ENCODE measurements around the gene AJM1. TPM values are rescaled to one million over a fixed set of nuclear protein-coding genes. Genes with fewer than 3 reads are reported as not detected.

Gene AJM1
- total RNA-seq (2014; rRNA removed; shearing (Covaris generic)), result 3.0 and 4.7 TPM in 2 replicates

GRCh38 chr9:136842380-136842948 lies at the start of gene AJM1:
Gene AJM1 (plus strand): TSS chr9:136842478. CDS start chr9:136844415, 1,937 bp downstream.

GRCh38 chr9:136796238-136796774 lies 46.0 kb upstream of the AJM1 start, which contains the start of gene CCDC183:
Gene CCDC183 (plus strand): TSS chr9:136796338. CDS start chr9:136796398, 60 bp downstream.

GRCh38 chr9:136807281-136808074 lies 34.8 kb upstream of the AJM1 start, which contains the start of gene RABL6:
Gene RABL6 (plus strand): TSS chr9:136807948. CDS start chr9:136808197, 249 bp downstream.

GRCh38 chr9:136849038-136849959 lies 7.0 kb downstream of the AJM1 start, which contains the start of gene PHPT1:
Gene PHPT1 (plus strand): TSS chr9:136849409. CDS start chr9:136849431, 22 bp downstream.

GRCh38 chr9:136851941-136852663 lies 9.8 kb downstream of the AJM1 start, which contains the start of gene MAMDC4:
Gene MAMDC4 (plus strand): TSS chr9:136852346. CDS start chr9:136852417, 71 bp downstream.

GRCh38 chr9:136885950-136886578 lies 43.8 kb downstream of the AJM1 start, which contains the start of gene TRAF2:
Gene TRAF2 (plus strand): TSS chr9:136886516. CDS start chr9:136898741, 12,225 bp downstream.

Small RNAs within 50 kb of the gene (small RNA-seq; reads per million reads assigned to genes)
- gene AL355987.2 (not detected), gene MIR4292 (not detected), gene MIR4479 (not detected)

Other genes with a start within 250 kb of the AJM1 start
- 21.5 and 22.0 TPM in 2 replicates for gene EGFL7, start 179.6 kb upstream of the AJM1 start, total RNA-seq (2014; rRNA removed; shearing (Covaris generic))
- 56.8 and 57.1 TPM in 2 replicates for gene AGPAT2, start 155.0 kb upstream of the AJM1 start, total RNA-seq (2014; rRNA removed; shearing (Covaris generic))
- gene DIPK1B, start 129.9 kb upstream of the AJM1 start, total RNA-seq (2014; rRNA removed; shearing (Covaris generic)), result 12.7 and 16.4 TPM in 2 replicates
- 0.15 TPM in 1 of 2 replicates, not detected in the other for gene LCN10, start 99.5 kb upstream of the AJM1 start, total RNA-seq (2014; rRNA removed; shearing (Covaris generic))
- gene LCN6, start 94.0 kb upstream of the AJM1 start, total RNA-seq (2014; rRNA removed; shearing (Covaris generic)), result not detected in 2 replicates
- gene LCN8, start 84.2 kb upstream of the AJM1 start, total RNA-seq (2014; rRNA removed; shearing (Covaris generic)), result not detected in 2 replicates
- gene LCN15, start 78.0 kb upstream of the AJM1 start, total RNA-seq (2014; rRNA removed; shearing (Covaris generic)), result not detected in 2 replicates
- gene TMEM141, start 51.1 kb upstream of the AJM1 start, total RNA-seq (2014; rRNA removed; shearing (Covaris generic)), result 97.1 and 113 TPM in 2 replicates
- gene CCDC183, start 46.1 kb upstream of the AJM1 start, total RNA-seq (2014; rRNA removed; shearing (Covaris generic)), result 0.13 TPM in 1 of 2 replicates, not detected in the other
- 57.9 and 69.5 TPM in 2 replicates for gene RABL6, start 34.5 kb upstream of the AJM1 start, total RNA-seq (2014; rRNA removed; shearing (Covaris generic))
- gene PHPT1, start 6.9 kb downstream of the AJM1 start, total RNA-seq (2014; rRNA removed; shearing (Covaris generic)), result 153 and 181 TPM in 2 replicates
- 3.6 TPM in 2 replicates for gene MAMDC4, start 9.9 kb downstream of the AJM1 start, total RNA-seq (2014; rRNA removed; shearing (Covaris generic))
- gene EDF1, start 23.8 kb downstream of the AJM1 start, total RNA-seq (2014; rRNA removed; shearing (Covaris generic)), result 542 and 544 TPM in 2 replicates
- 17.4 and 23.1 TPM in 2 replicates for gene TRAF2, start 44.0 kb downstream of the AJM1 start, total RNA-seq (2014; rRNA removed; shearing (Covaris generic))
- 108 and 131 TPM in 2 replicates for gene FBXW5, start 102.3 kb downstream of the AJM1 start, total RNA-seq (2014; rRNA removed; shearing (Covaris generic))
- gene C8G, start 102.8 kb downstream of the AJM1 start, total RNA-seq (2014; rRNA removed; shearing (Covaris generic)), result not detected in 2 replicates
- gene LCN12, start 109.8 kb downstream of the AJM1 start, total RNA-seq (2014; rRNA removed; shearing (Covaris generic)), result 1.1 TPM in 1 of 2 replicates, not detected in the other
- 1.4 TPM in 1 of 2 replicates, not detected in the other for gene PTGDS, start 135.0 kb downstream of the AJM1 start, total RNA-seq (2014; rRNA removed; shearing (Covaris generic))
- gene LCNL1, start 140.5 kb downstream of the AJM1 start, total RNA-seq (2014; rRNA removed; shearing (Covaris generic)), result not detected in 2 replicates
- 93.9 and 103 TPM in 2 replicates for gene PAXX, start 149.9 kb downstream of the AJM1 start, total RNA-seq (2014; rRNA removed; shearing (Covaris generic))
- 0.19 TPM in 1 of 2 replicates, not detected in the other for gene CLIC3, start 154.1 kb downstream of the AJM1 start, total RNA-seq (2014; rRNA removed; shearing (Covaris generic))
- gene ABCA2, start 185.8 kb downstream of the AJM1 start, total RNA-seq (2014; rRNA removed; shearing (Covaris generic)), result 14.3 and 21.6 TPM in 2 replicates
- gene FUT7, start 189.6 kb downstream of the AJM1 start, total RNA-seq (2014; rRNA removed; shearing (Covaris generic)), result not detected in 2 replicates
- gene NPDC1, start 203.7 kb downstream of the AJM1 start, total RNA-seq (2014; rRNA removed; shearing (Covaris generic)), result 20.1 and 25.3 TPM in 2 replicates
- gene ENTPD2, start 211.6 kb downstream of the AJM1 start, total RNA-seq (2014; rRNA removed; shearing (Covaris generic)), result not detected in 2 replicates
- gene SAPCD2, start 228.1 kb downstream of the AJM1 start, total RNA-seq (2014; rRNA removed; shearing (Covaris generic)), result 26.8 and 28.7 TPM in 2 replicates
- 4.7 and 4.8 TPM in 2 replicates for gene UAP1L1, start 235.0 kb downstream of the AJM1 start, total RNA-seq (2014; rRNA removed; shearing (Covaris generic))
- 56.8 and 72.2 TPM in 2 replicates for gene MAN1B1, start 244.5 kb downstream of the AJM1 start, total RNA-seq (2014; rRNA removed; shearing (Covaris generic))

Measured in A375 (cell line).